Measurements from ENCODE around the gene CD300H. TPM values are rescaled to one million over a fixed set of nuclear protein-coding genes. Genes with fewer than 3 reads are reported as not detected.

Gene CD300H
- total RNA-seq, 1 donor from 2014 or later, result not detected

GRCh38 chr17:74595037-74595750 lies 27.9 kb upstream of the CD300H start:
- peaks cover 49% of the 10 kb centered on the region for H3K27me3 Mint-ChIP-seq (ENCODE audit: low read depth, unreplicated experiment)
- no peaks in the 10 kb centered on the region for H3K36me3 Mint-ChIP-seq (ENCODE audit: low read depth, unreplicated experiment)
- Histone ChIP-seq H3K9me3 (ENCODE audit: insufficient read depth, low read depth, low read length) (no peaks in the 10 kb centered on the region), H3K79me2 (ENCODE audit: insufficient read depth, low read length) (no peaks in the 10 kb centered on the region), H3K9ac (ENCODE audit: low read length) (no peak overlapping the region), H3K4me2 (ENCODE audit: low read length) (no peak overlapping the region), H3K4me3 (ENCODE audit: insufficient read depth, low read depth, low read length) (no peak overlapping the region), H2AFZ (ENCODE audit: low read depth, low read length) (no peak overlapping the region), H3K4me1 (ENCODE audit: insufficient read depth, low read length) (no peaks in the 10 kb centered on the region), H3K27me3 (ENCODE audit: insufficient read depth, low read length) (peaks cover 3% of the 10 kb centered on the region), H3K36me3 (ENCODE audit: insufficient read depth, low read length) (no peaks in the 10 kb centered on the region), H3K27ac (ENCODE audit: low read depth, low read length) (no peak overlapping the region), H4K20me1 (ENCODE audit: insufficient read depth, low read length) (no peaks in the 10 kb centered on the region)
- H3K9me3 Mint-ChIP-seq (ENCODE audit: unreplicated experiment), result peaks cover 4% of the 10 kb centered on the region
- H3K4me3 Mint-ChIP-seq (ENCODE audit: unreplicated experiment), result no peak overlapping the region
- no peak for FAIRE-seq
- no peak for TF ChIP-seq EZH2 (IDR thresholded peaks at IDR 0.05; ENCODE audit: insufficient read depth, low read length)
- no peak for TF ChIP-seq CTCF (IDR thresholded peaks at IDR 0.05; ENCODE audit: insufficient read depth, low read depth, low read length)
- H3K4me1 Mint-ChIP-seq (ENCODE audit: low read depth, unreplicated experiment), result peaks cover 11% of the 10 kb centered on the region
- H3K27ac Mint-ChIP-seq (ENCODE audit: unreplicated experiment), result no peak overlapping the region
- no peak for DNase-seq (ENCODE audit: low read depth)

- no peak within 1 kb of the TSS for H3K4me3 ChIP-seq (ENCODE audit: insufficient read depth, low read depth, low read length)
- H3K9ac ChIP-seq (ENCODE audit: low read length), result no peak within 1 kb of the TSS
- H3K27me3 ChIP-seq (ENCODE audit: insufficient read depth, low read length), result no peaks in the 10 kb centered on the region
- Mint-ChIP-seq H3K27me3 (ENCODE audit: low read depth, unreplicated experiment) (peaks cover 42% of the 10 kb centered on the region), H3K27ac (ENCODE audit: unreplicated experiment) (peak within 1 kb of the TSS; percentile 54), H3K36me3 (ENCODE audit: low read depth, unreplicated experiment) (no peaks in the 10 kb centered on the region), H3K9me3 (ENCODE audit: unreplicated experiment) (peaks cover 12% of the 10 kb centered on the region), H3K4me1 (ENCODE audit: low read depth, unreplicated experiment) (peaks cover 10% of the 10 kb centered on the region), H3K4me3 (ENCODE audit: unreplicated experiment) (peak within 1 kb of the TSS; percentile 11)
- H4K20me1 ChIP-seq (ENCODE audit: insufficient read depth, low read length), result no peaks in the 10 kb centered on the region
- H3K4me1 ChIP-seq (ENCODE audit: insufficient read depth, low read length), result no peaks in the 10 kb centered on the region
- no peaks in the 10 kb centered on the region for H3K36me3 ChIP-seq (ENCODE audit: insufficient read depth, low read length)
- H3K79me2 ChIP-seq (ENCODE audit: insufficient read depth, low read length), result no peaks in the 10 kb centered on the region
- no peaks in the 10 kb centered on the region for H3K9me3 ChIP-seq (ENCODE audit: insufficient read depth, low read depth, low read length)
- DNase-seq (ENCODE audit: low read depth) (no peak), FAIRE-seq (no peak)
- TF ChIP-seq CTCF (IDR thresholded peaks at IDR 0.05; ENCODE audit: insufficient read depth, low read depth, low read length) (no peak), EZH2 (IDR thresholded peaks at IDR 0.05; ENCODE audit: insufficient read depth, low read length) (no peak)
- H2AFZ ChIP-seq (ENCODE audit: low read depth, low read length), result no peak within 1 kb of the TSS
- H3K27ac ChIP-seq (ENCODE audit: low read depth, low read length), result no peak within 1 kb of the TSS
- no peak within 1 kb of the TSS for H3K4me2 ChIP-seq (ENCODE audit: low read length)
Observed at GRCh38 chr17:74592087-74592990, 25.0 kb upstream of the CD300H start, which contains the start of gene CD300LD. TSS of gene CD300LD (minus strand) at chr17:74592283. CDS start at chr17:74592202, 81 bp downstream.
